ENCODE results near the gene PPP4C.
A peak's percentile ranks its signal among the peaks of the same experiment; 100 is the strongest.

The PPP4C gene

GRCh38 chr16:30091474-30092372, 15.9 kb downstream of the PPP4C start, which contains the start of gene TBX6:
TBX6 (minus strand) TSS chr16:30091924; CDS start chr16:30091193, 731 bp downstream.
- peak; percentile 78 for TF ChIP-seq CTCF (IDR thresholded peaks at IDR 0.05; ENCODE audit: low read depth, low read length, missing control alignments)
- peak within 1 kb of the TSS; percentile 64 for H3K4me3 ChIP-seq (ENCODE audit: low read depth, low read length)
- DNase-seq (ENCODE audit: low read depth), result peak; percentile 65

- peak overlapping the region; percentile 64 for H3K4me3 ChIP-seq (ENCODE audit: low read depth, low read length)
- TF ChIP-seq CTCF (IDR thresholded peaks at IDR 0.05; ENCODE audit: low read depth, low read length, missing control alignments), result peak; percentile 94
- DNase-seq (ENCODE audit: low read depth), result peak; percentile 83
These were observed 16.7 kb downstream of the PPP4C start for GRCh38 chr16:30092373-30093010.

DNA sequence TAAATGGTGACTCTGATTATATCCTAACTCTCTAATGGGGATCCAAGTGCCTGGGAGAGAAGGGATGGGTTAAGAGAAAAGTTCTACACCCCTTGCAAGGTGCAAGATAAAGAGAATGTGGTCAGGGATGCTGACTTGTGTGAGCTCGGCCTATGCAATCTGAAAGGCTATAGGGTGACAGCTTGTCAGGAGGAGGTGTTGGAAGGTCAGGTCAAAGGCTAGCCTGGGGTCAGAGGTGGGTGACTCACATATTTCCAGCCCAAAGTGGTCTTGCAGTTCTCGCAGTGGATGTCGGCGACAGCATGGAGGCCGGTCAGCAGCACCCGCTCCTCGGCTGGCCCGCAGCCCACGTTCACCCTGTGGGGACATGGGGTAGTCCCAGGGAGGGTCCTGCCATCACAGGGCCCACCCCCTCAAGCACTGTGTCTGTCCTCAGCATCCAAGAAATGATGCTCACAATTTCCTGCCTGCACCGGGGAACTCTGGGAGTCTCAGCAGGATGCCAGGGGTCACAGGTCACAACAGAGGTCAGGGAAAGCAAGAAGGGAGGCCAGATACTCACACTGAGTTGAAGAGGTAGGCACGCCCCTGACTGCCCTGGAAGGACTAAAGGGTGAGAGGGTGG, 18.9 kb downstream of the PPP4C start:
- DNase-seq (ENCODE audit: low read depth), result no peak
- TF ChIP-seq CTCF (IDR thresholded peaks at IDR 0.05; ENCODE audit: low read depth, low read length, missing control alignments), result no peak
- H3K4me3 ChIP-seq (ENCODE audit: low read depth, low read length), result peak overlapping the region; percentile 67

DNA sequence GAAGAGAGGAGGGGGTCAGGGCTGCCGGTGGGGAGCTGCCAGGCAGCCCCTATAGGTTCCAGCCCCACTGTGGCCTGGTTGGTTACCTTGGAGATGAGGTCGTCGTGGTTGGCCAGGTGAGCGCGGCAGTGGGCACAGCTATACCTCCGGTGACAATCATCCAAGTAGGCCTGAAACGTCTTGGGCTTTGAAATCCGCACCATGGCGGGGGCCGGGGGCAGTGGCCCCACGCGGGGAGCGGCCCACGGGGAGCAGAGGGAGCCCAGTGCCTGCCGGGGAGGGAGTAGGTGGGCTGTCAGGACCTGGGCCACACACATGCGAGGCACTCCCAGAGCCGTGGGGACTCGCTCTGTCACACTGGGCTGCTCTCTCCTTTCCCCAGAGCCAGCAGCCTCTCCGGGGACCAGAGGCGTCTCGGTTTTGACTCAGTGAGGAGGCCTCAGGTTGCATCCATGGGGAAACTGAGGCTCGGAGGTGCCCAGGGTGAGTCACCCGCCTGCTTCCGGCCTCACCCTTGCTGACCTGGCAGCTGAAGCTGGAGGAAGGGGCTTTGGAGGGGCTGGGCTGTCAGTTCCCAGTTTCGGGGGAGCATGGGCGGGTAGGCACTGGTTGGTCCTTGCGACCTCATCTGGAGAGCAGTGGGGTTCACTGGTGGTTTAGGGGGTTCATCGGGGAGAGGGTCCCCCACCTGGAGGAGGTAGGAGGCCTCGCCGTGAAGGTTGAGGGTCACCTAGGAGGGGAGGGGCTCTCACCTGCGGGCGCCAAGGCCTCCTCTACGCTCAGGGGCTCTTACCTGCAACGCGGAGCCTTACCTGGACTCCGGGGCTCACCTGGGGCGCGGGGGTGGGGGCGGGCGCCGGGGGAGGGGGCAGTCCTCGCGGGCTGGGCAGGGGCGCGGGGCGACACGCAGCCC, 19.6 kb downstream of the PPP4C start:
- DNase-seq (ENCODE audit: low read depth), result no peak
- H3K4me3 ChIP-seq (ENCODE audit: low read depth, low read length), result peak overlapping the region; percentile 67
- no peak for TF ChIP-seq CTCF (IDR thresholded peaks at IDR 0.05; ENCODE audit: low read depth, low read length, missing control alignments)

GRCh38 chr16:30096105-30096861, 20.5 kb downstream of the PPP4C start, which contains the start of gene YPEL3:
YPEL3 (minus strand) TSS chr16:30096213; CDS start chr16:30095482, 731 bp downstream.
- no peak for TF ChIP-seq CTCF (IDR thresholded peaks at IDR 0.05; ENCODE audit: low read depth, low read length, missing control alignments)
- H3K4me3 ChIP-seq (ENCODE audit: low read depth, low read length), result peak within 1 kb of the TSS; percentile 67
- peak; percentile 57 for DNase-seq (ENCODE audit: low read depth)
